Naive thymus-derived CD4-positive, alpha-beta T cell (primary cell): ENCODE measurements around the gene SPTAN1. TPM values are rescaled to one million over a fixed set of nuclear protein-coding genes. Genes with fewer than 3 reads are reported as not detected.
"Not testable (repeated sequence)": the region's sequence is repeated elsewhere in the genome, so short reads cannot be mapped to it uniquely, and the experiment has no call there.

ENCODE experiments used
- ATAC-seq: fragments of 150-1000 bp; cut with Tn5 transposase; 2 replicates; pipeline ENCODE4 v1.10.0; 2021; ENCODE audit warnings: mild to moderate bottlenecking, moderate library complexity
- CTCF ChIA-PET: fragments of 350-600 bp; sonication (Branson Sonifier 250); formaldehyde crosslinking; loops from one replicate; lab custom pipeline; 2021; ENCODE audit warnings: antibody characterized with exemption; lab: Charles Lee
- POLR2A ChIA-PET: fragments of 350-600 bp; sonication (Branson Sonifier 250); formaldehyde crosslinking; loops from one replicate; lab custom pipeline; 2021; ENCODE audit warnings: antibody characterized with exemption, inconsistent platforms; lab: Charles Lee
- DNase-seq, 9 donors: peaks; one replicate each; pipeline versions ENCODE4 v3.0.0 to v3.0.0-alpha.2; 2020 to 2022; ENCODE audit warnings: mixed read lengths in 1 of 9
- H3K27ac ChIP-seq: one replicate; pipeline ENCODE4 v1.7.0; 2013; ENCODE audit warnings: mild to moderate bottlenecking, low read depth, low read length, moderate library complexity
- H3K27me3 ChIP-seq, 2 donors: one replicate each; pipeline ENCODE4 v1.7.0; 2013; ENCODE audit warnings: low read length in 2 of 2, mild to moderate bottlenecking in 2 of 2, moderate library complexity in 2 of 2; ENCODE audit not compliant: control insufficient read depth in 2 of 2, insufficient read depth in 2 of 2
- H3K36me3 ChIP-seq, 3 experiments: 1 replicate in 2 of 3; 2 replicates in 1 of 3; pipeline ENCODE4 v1.7.0; 2013; ENCODE audit warnings: low read length in 3 of 3, mild to moderate bottlenecking in 3 of 3, moderate library complexity in 1 of 3; ENCODE audit not compliant: insufficient read depth in 3 of 3, control insufficient read depth in 2 of 3
- H3K4me1 ChIP-seq, 2 donors: one replicate each; pipeline ENCODE4 v1.7.0; 2013; ENCODE audit warnings: low read length in 2 of 2, mild to moderate bottlenecking in 2 of 2, moderate library complexity in 1 of 2; ENCODE audit not compliant: control insufficient read depth in 2 of 2, insufficient read depth in 2 of 2
- H3K4me3 ChIP-seq: 2 replicates; pipeline ENCODE4 v1.7.0; 2013; ENCODE audit warnings: mild to moderate bottlenecking, low read length
- H3K9me3 ChIP-seq, 3 experiments: 1 replicate in 2 of 3; 2 replicates in 1 of 3; pipeline ENCODE4 v1.7.0; 2013; ENCODE audit warnings: low read length in 3 of 3; ENCODE audit not compliant: control insufficient read depth in 2 of 3
- H3K27ac Mint-ChIP-seq, 9 donors: one replicate each; pipeline ENCODE4 v1.8.0; 2020 to 2022; ENCODE audit warnings: mixed read lengths in 9 of 9, mild to moderate bottlenecking in 8 of 9, moderate library complexity in 5 of 9, inconsistent platforms in 2 of 9
- H3K27me3 Mint-ChIP-seq, 5 donors: one replicate each; pipeline ENCODE4 v1.8.0; 2021 to 2022; ENCODE audit warnings: mixed read lengths in 5 of 5, mild to moderate bottlenecking in 1 of 5
- H3K36me3 Mint-ChIP-seq, 5 donors: one replicate each; pipeline ENCODE4 v1.8.0; 2020 to 2022; ENCODE audit warnings: mixed read lengths in 5 of 5, mild to moderate bottlenecking in 3 of 5, inconsistent platforms in 1 of 5
- H3K4me1 Mint-ChIP-seq, 7 donors: one replicate each; pipeline ENCODE4 v1.8.0; 2020 to 2022; ENCODE audit warnings: mixed read lengths in 7 of 7, mild to moderate bottlenecking in 3 of 7, inconsistent platforms in 1 of 7
- H3K4me3 Mint-ChIP-seq, 10 donors: one replicate each; pipeline ENCODE4 v1.8.0; 2020 to 2022; ENCODE audit warnings: mild to moderate bottlenecking in 10 of 10, mixed read lengths in 10 of 10, moderate library complexity in 6 of 10, inconsistent platforms in 2 of 10
- H3K9me3 Mint-ChIP-seq, 11 donors: one replicate each; pipeline ENCODE4 v1.8.0; 2020 to 2022; ENCODE audit warnings: mixed read lengths in 11 of 11, mild to moderate bottlenecking in 4 of 11, inconsistent platforms in 1 of 11, moderate library complexity in 1 of 11
- intact Hi-C, 2 donors: fragments of 100-400 bp; cut with micrococcal nuclease; formaldehyde crosslinking; loops; one replicate each; pipeline ENCODE4 v1.15.1; 2023
- polyA plus RNA-seq, 2 donors: library from polyadenylated mRNA; unstranded; fragments of 300-500 nt; fragmentation: Illumina TruSeq; gene quantifications; one replicate each; pipeline ENCODE4 v1.2.3, GENCODE V29; 2021
- total RNA-seq, 6 experiments: library from RNA in 5 of 6; stranded (reverse) in 5 of 6; gene quantifications; 1 replicate in 5 of 6; 2 replicates in 1 of 6; pipeline ENCODE4 v1.2.3 and lab custom pipeline; 2021 to 2026

SPTAN1 gene
- total RNA-seq (100 to 1,000 TPM; 336 to 433 (median 375) TPM), polyA plus RNA-seq (100 to 1,000 TPM in 1 of 2 donors, 10 to 100 TPM in 1; 46.6 to 156 TPM), total RNA-seq (lab: John Stamatoyannopoulos, UW) (785 reads per million, percentile 99 among the genes with 10 or more reads in this experiment)

DNA sequence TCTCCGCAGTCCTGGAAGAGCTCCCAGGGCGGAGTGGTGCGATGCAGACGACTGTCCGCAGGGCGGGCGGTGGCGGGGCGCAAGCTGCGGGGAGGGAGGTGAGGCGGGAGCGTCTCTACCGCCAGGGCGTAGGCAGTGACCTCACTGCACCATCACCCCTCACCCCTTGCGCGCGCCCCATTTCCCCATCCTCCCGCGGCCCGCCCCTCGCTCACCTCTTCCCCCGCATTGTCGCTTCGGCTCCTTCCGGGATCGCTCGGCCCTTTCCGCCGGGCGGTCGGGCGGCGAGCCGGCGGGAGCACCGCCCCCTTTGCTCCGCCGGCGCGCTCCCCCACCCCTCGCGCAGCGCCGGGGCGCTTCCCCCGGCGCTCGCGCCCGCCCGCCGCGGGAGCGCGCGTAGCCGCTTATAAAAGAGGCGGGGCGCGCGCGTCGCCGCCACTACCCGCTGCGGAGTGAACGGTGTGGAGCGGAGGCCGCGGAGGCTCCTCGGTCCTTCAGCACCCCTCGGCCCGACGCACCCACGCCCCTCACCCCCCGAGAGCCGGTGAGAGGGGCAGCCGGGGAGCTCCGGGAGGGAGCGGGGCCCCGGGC lies at the start of gene SPTAN1:
SPTAN1 (plus strand) TSS at position 435 of the 591 bp plus-strand sequence. CDS start 14,154 bp downstream, outside the sequence.
- Mint-ChIP-seq H3K4me3 (peak within 1 kb of the TSS in 7 of 10 donors; percentile 85 to 94 (median 92)), H3K27me3 (no peaks in the 10 kb centered on the region), H3K36me3 (no peaks in the 10 kb centered on the region), H3K9me3 (no peaks in the 10 kb centered on the region), H3K4me1 (peaks cover 15 to 38% (median 34%) of the 10 kb centered on the region in 7 donors), H3K27ac (peak within 1 kb of the TSS; percentile 92 to 98 (median 97))
- H3K27ac ChIP-seq = peak within 1 kb of the TSS; percentile 94
- POLR2A ChIA-PET = interaction anchor here (0.6 to 5.3 kb wide), 25 partner anchors 8 to 941 kb away, joined by 3 to 53 read pairs (median 5); partner anchors contain the start of genes DOLPP1, ENDOG, GLE1 and KYAT1
- no peaks in the 10 kb centered on the region for H3K27me3 ChIP-seq
- no peaks in the 10 kb centered on the region for H3K36me3 ChIP-seq
- CTCF ChIA-PET = interaction anchor here (0.7 to 1.7 kb wide), 2 partner anchors 9 to 266 kb away, joined by 3 read pairs; partner anchors contain the start of gene ENDOG
- H3K4me1 ChIP-seq = peaks cover 44 to 45% of the 10 kb centered on the region in 2 donors
- H3K4me3 ChIP-seq = peak within 1 kb of the TSS; percentile 84
- peak; percentile 92 to 98 (median 96) for DNase-seq
- peak; percentile 94 for ATAC-seq
- H3K9me3 ChIP-seq = no peaks in the 10 kb centered on the region
- intact Hi-C loops = loop anchor here (1.0 to 5.0 kb wide), 20 partner anchors 35 to 395 kb away; partner anchors contain the start of genes COQ4 (in 2 of the 2), GLE1 (in 2 of the 2), ODF2 (in 2 of the 2) and SET (in 2 of the 2)

DNA sequence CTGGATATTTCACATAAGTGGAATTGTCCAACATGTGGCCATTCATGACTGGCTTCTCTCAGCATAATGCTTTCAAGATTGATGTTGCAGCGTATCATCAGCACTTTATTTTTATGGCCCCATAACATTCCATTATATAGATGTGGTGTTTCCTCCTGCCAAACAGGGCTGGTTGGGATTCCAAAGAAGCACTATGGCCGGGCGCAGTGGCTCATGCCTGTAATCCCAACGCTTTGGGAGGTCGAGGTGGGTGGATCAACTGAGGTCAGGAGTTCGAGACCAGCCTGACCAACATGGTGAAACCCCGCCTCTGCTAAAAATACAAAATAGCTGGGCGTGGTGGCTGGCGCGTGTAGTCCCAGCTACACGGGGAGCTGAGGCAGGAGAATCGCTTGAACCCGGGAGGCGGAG lies 49.0 kb upstream of the SPTAN1 start:
- peaks cover 8 to 11% of the 10 kb centered on the region in 2 donors for H3K4me1 ChIP-seq
- Mint-ChIP-seq H3K27ac (peak overlapping the region in 5 of 9 donors; percentile 43 to 94 (median 79)), H3K4me3 (peak overlapping the region; percentile 68 to 100 (median 98)), H3K4me1 (peaks cover 0 to 28% (median 22%) of the 10 kb centered on the region in 7 donors), H3K36me3 (peaks cover 0 to 25% (median 6%) of the 10 kb centered on the region in 5 donors)
- H3K36me3 ChIP-seq = peaks cover 0 to 36% (median 0%) of the 10 kb centered on the region in 3 experiments
- H3K27me3 Mint-ChIP-seq, H3K27ac ChIP-seq, H3K9me3 Mint-ChIP-seq, CTCF ChIA-PET, ATAC-seq, H3K4me3 ChIP-seq, H3K9me3 ChIP-seq, H3K27me3 ChIP-seq, DNase-seq: not testable (repeated sequence)
- intact Hi-C loops = loop anchor here (5.0 kb wide), 2 partner anchors 131 to 141 kb away; partner anchors contain the start of gene URM1 (in 1 of the 2)
- POLR2A ChIA-PET = interaction anchor here (3.6 kb wide), 1 partner anchor 49 kb away, joined by 38 read pairs; the partner anchor contains the start of gene SPTAN1

DNA sequence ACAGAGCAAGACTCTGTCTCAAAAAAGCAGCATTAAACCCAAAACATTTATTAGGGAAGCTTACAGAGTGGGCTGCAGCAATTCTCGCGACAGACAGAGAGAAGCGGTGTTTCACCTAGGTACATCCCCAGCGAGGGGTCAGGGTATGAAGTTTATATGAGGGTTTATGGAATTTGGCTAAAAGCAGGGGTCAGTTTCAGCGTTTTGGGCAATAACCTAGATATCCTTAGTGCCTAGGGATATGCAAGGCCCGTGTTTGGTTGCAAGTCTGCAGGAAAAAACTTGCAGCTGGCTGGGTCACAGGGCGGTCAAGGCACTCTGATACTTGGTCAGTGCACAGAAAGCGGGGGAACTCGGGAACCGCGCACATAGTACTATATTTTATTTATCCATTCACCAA lies 48.5 kb upstream of the SPTAN1 start:
- Histone ChIP-seq H3K36me3 (peaks cover 0 to 36% (median 0%) of the 10 kb centered on the region in 3 experiments), H3K27ac (peak overlapping the region; percentile 92), H3K27me3 (no peaks in the 10 kb centered on the region), H3K9me3 (no peaks in the 10 kb centered on the region), H3K4me3 (no peak overlapping the region), H3K4me1 (peaks cover 8 to 11% of the 10 kb centered on the region in 2 donors)
- Mint-ChIP-seq H3K4me3 (peak overlapping the region; percentile 68 to 100 (median 98)), H3K27me3 (no peaks in the 10 kb centered on the region), H3K36me3 (peaks cover 0 to 25% (median 10%) of the 10 kb centered on the region in 5 donors), H3K9me3 (no peaks in the 10 kb centered on the region), H3K4me1 (peaks cover 0 to 32% (median 26%) of the 10 kb centered on the region in 7 donors), H3K27ac (peak overlapping the region in 8 of 9 donors; percentile 43 to 96 (median 82))
- CTCF ChIA-PET = no interaction called here
- POLR2A ChIA-PET = interaction anchor here (3.6 kb wide), 1 partner anchor 48 kb away, joined by 38 read pairs; the partner anchor contains the start of gene SPTAN1
- ATAC-seq (no peak), DNase-seq (no peak)
- intact Hi-C loops = loop anchor here (1.0 to 5.0 kb wide), 10 partner anchors 48 to 267 kb away; partner anchors contain the start of genes ODF2 (in 2 of the 2), SPTAN1 (in 2 of the 2), COQ4 (in 1 of the 2) and GOLGA2 (in 1 of the 2)

DNA sequence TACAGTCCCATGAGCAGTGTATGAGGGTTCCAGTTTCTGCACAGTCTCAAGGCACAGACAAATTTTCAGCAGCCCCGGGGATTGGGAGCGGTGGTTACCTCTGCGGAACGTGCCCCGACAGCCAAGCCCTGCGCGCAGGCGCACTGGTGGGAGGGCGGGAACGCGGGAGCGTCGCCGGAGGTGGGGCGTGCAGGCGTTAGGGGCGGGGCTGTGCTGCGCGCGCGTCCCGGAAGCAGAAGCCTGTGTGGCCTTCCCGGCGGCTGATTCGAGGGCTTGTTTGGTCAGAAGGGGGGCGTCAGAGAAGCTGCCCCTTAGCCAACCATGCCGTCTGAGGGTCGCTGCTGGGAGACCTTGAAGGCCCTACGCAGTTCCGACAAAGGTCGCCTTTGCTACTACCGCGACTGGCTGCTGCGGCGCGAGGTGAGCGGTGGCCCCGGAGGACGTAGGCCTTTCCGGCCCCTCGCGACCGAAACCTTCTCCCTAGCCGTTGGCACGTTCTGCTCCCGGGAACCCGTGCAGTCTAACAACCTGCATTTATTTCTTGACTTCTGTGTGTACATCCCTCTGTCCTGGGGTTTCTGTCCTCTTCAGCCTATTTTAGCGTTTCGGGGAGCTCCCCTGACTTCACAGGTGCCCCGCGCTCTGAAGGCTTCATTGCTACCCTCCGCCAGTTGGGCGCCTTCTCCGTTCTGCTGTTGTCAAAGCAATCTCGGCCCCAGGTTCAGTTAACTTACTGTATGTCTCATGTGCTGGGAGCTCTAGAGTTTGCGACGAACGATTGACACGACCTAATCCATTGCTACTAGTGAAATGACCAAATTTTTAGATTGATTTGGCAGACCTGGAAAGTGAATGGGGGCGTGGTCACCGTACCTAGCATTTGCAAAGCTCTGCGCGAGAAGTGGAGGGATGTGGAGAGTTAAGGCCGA lies 47.6 kb upstream of the SPTAN1 start, which contains the start of gene GLE1:
GLE1 (plus strand) TSS at position 235 of the 929 bp plus-strand sequence; CDS start at position 322, 87 bp downstream.
- CTCF ChIA-PET = interaction anchor here (0.7 to 1.0 kb wide), 2 partner anchors 142 to 179 kb away, joined by 3 to 4 read pairs; no protein-coding TSS in a partner anchor

DNA sequence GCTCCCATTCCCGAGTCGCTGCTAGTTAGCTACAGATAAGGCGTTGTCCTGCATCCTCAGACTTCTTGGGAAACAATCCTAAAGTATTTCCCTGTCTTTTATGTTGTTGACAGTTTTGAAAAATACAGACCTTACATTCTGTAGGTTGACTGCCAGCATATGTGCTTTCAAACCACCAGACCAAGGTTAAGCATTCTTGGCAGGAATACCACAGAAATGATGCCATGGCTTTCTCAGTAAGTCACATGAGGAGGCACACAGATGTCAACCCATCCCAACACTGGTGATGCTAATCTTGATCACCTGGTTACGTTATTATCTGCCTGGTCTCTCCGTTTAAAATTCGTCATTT lies 47.0 kb upstream of the SPTAN1 start:
- intact Hi-C loops = loop anchor here (1.0 to 2.0 kb wide), 4 partner anchors 47 to 265 kb away; partner anchors contain the start of genes SPTAN1 (in 1 of the 2) and ZER1 (in 1 of the 2)
- H3K27ac ChIP-seq = peak overlapping the region; percentile 92
- peak overlapping the region; percentile 97 for H3K4me3 ChIP-seq
- ATAC-seq (no peak), DNase-seq (no peak)
- H3K27ac Mint-ChIP-seq = peak overlapping the region; percentile 82 to 100 (median 99)
- ChIA-PET CTCF (interaction anchor here (1.0 kb wide), 1 partner anchor 179 kb away, joined by 4 read pairs; no protein-coding TSS in a partner anchor), POLR2A (interaction anchor here (0.7 to 3.6 kb wide), 14 partner anchors 9 to 219 kb away, joined by 3 to 38 read pairs (median 4); partner anchors contain the start of genes COQ4, ODF2, SPTAN1 and URM1)
- peak overlapping the region; percentile 92 to 100 (median 99) for H3K4me3 Mint-ChIP-seq
- no peaks in the 10 kb centered on the region for H3K27me3 ChIP-seq
- peaks cover 0 to 26% (median 16%) of the 10 kb centered on the region in 5 donors for H3K36me3 Mint-ChIP-seq
- peaks cover 0 to 38% (median 34%) of the 10 kb centered on the region in 7 donors for H3K4me1 Mint-ChIP-seq
- H3K4me1 ChIP-seq = peaks cover 8 to 11% of the 10 kb centered on the region in 2 donors
- H3K36me3 ChIP-seq = peaks cover 0 to 35% (median 0%) of the 10 kb centered on the region in 3 experiments
- no peaks in the 10 kb centered on the region for H3K27me3 Mint-ChIP-seq
- H3K9me3 ChIP-seq = no peaks in the 10 kb centered on the region
- H3K9me3 Mint-ChIP-seq = no peaks in the 10 kb centered on the region

More for the DNA sequence above, 47.6 kb upstream of the SPTAN1 start, which contains the start of gene GLE1:
- POLR2A ChIA-PET = interaction anchor here (0.7 to 3.6 kb wide), 16 partner anchors 10 to 219 kb away, joined by 3 to 38 read pairs (median 4); partner anchors contain the start of genes COQ4, ODF2, SPTAN1 and URM1
- H3K27ac Mint-ChIP-seq = peak within 1 kb of the TSS; percentile 82 to 100 (median 99)
- intact Hi-C loops = loop anchor here (1.0 to 5.0 kb wide), 11 partner anchors 48 to 266 kb away; partner anchors contain the start of genes ODF2 (in 2 of the 2), SPTAN1 (in 2 of the 2), COQ4 (in 1 of the 2) and GOLGA2 (in 1 of the 2)
- DNase-seq (peak; percentile 93 to 99 (median 97)), ATAC-seq (peak; percentile 98)
- peak within 1 kb of the TSS; percentile 97 for H3K4me3 ChIP-seq
- H3K4me1 Mint-ChIP-seq = peaks cover 0 to 38% (median 34%) of the 10 kb centered on the region in 7 donors
- H3K27ac ChIP-seq = peak within 1 kb of the TSS; percentile 92
- H3K4me1 ChIP-seq = peaks cover 8 to 11% of the 10 kb centered on the region in 2 donors
- H3K27me3 Mint-ChIP-seq = no peaks in the 10 kb centered on the region
- H3K4me3 Mint-ChIP-seq = peak within 1 kb of the TSS; percentile 92 to 100 (median 99)
- no peaks in the 10 kb centered on the region for H3K9me3 ChIP-seq
- no peaks in the 10 kb centered on the region for H3K27me3 ChIP-seq
- H3K9me3 Mint-ChIP-seq = no peaks in the 10 kb centered on the region
- H3K36me3 Mint-ChIP-seq = peaks cover 0 to 29% (median 13%) of the 10 kb centered on the region in 5 donors
- H3K36me3 ChIP-seq = peaks cover 0 to 36% (median 0%) of the 10 kb centered on the region in 3 experiments
